ENCODE data around the gene PACRG.

PACRG gene

GRCh38 chr6:162704001-162704400 is 23.8 kb upstream of the PACRG start:
- Histone ChIP-seq H3K56ac (ENCODE audit: low read length) (no peak overlapping the region), H3K36me3 (ENCODE audit: control insufficient read depth, insufficient read depth, low read length) (no peaks in the 10 kb centered on the region), H4K5ac (ENCODE audit: low read length) (no peak overlapping the region), H3K79me1 (ENCODE audit: low read length) (no peaks in the 10 kb centered on the region), H2AK5ac (ENCODE audit: low read length) (no peak overlapping the region), H3K4me3 (ENCODE audit: low read length) (no peak overlapping the region), H3K27ac (ENCODE audit: low read depth, low read length) (no peak overlapping the region), H3K23ac (ENCODE audit: low read length) (no peak overlapping the region), H3K4ac (ENCODE audit: low read depth, low read length) (no peak overlapping the region), H3K4me1 (ENCODE audit: control insufficient read depth, low read depth, low read length) (no peaks in the 10 kb centered on the region), H3K4me2 (ENCODE audit: low read length) (no peak overlapping the region), H3K27me3 (ENCODE audit: insufficient read depth, low read length, poor library complexity) (no peaks in the 10 kb centered on the region), H3K79me2 (ENCODE audit: control insufficient read depth, insufficient read depth, low read length) (no peaks in the 10 kb centered on the region), H2BK120ac (ENCODE audit: low read depth, low read length) (no peak overlapping the region), H3K18ac (ENCODE audit: low read length) (no peak overlapping the region), H2BK5ac (ENCODE audit: low read length) (no peak overlapping the region), H3K9ac (ENCODE audit: low read length) (no peak overlapping the region), H2BK15ac (replicated peaks; ENCODE audit: low read depth) (no peak overlapping the region), H4K8ac (ENCODE audit: low read depth, low read length) (no peak overlapping the region)
- no CpG with 5 or more reads among the region's 4 CpGs for WGBS (ENCODE audit: extremely low coverage, insufficient coverage, low lambda C conversion rate)
- no peak for DNase-seq

- H3K36me3 ChIP-seq (ENCODE audit: control insufficient read depth, insufficient read depth, low read length) = no peaks in the 10 kb centered on the region
- H3K23ac ChIP-seq (ENCODE audit: low read length) = no peak overlapping the region
- no peak overlapping the region for H3K9ac ChIP-seq (ENCODE audit: low read length)
- no peaks in the 10 kb centered on the region for H3K4me1 ChIP-seq (ENCODE audit: control insufficient read depth, low read depth, low read length)
- H3K27me3 ChIP-seq (ENCODE audit: insufficient read depth, low read length, poor library complexity) = no peaks in the 10 kb centered on the region
- H3K18ac ChIP-seq (ENCODE audit: low read length) = no peak overlapping the region
- WGBS (ENCODE audit: extremely low coverage, insufficient coverage, low lambda C conversion rate) = no CpG with 5 or more reads among the region's 4 CpGs
- H2BK120ac ChIP-seq (ENCODE audit: low read depth, low read length) = no peak overlapping the region
- H2BK15ac ChIP-seq (replicated peaks; ENCODE audit: low read depth) = no peak overlapping the region
- H3K4me3 ChIP-seq (ENCODE audit: low read length) = no peak overlapping the region
- no peak overlapping the region for H2AK5ac ChIP-seq (ENCODE audit: low read length)
- DNase-seq = no peak
- no peaks in the 10 kb centered on the region for H3K79me2 ChIP-seq (ENCODE audit: control insufficient read depth, insufficient read depth, low read length)
- no peak overlapping the region for H3K4me2 ChIP-seq (ENCODE audit: low read length)
- H2BK5ac ChIP-seq (ENCODE audit: low read length) = no peak overlapping the region
- no peak overlapping the region for H3K27ac ChIP-seq (ENCODE audit: low read depth, low read length)
- no peak overlapping the region for H3K4ac ChIP-seq (ENCODE audit: low read depth, low read length)
- H3K56ac ChIP-seq (ENCODE audit: low read length) = no peak overlapping the region
- no peak overlapping the region for H4K8ac ChIP-seq (ENCODE audit: low read depth, low read length)
- H4K5ac ChIP-seq (ENCODE audit: low read length) = no peak overlapping the region
- H3K79me1 ChIP-seq (ENCODE audit: low read length) = no peaks in the 10 kb centered on the region
These were observed 22.0 kb upstream of the PACRG start for GRCh38 chr6:162705736-162706135.

DNA sequence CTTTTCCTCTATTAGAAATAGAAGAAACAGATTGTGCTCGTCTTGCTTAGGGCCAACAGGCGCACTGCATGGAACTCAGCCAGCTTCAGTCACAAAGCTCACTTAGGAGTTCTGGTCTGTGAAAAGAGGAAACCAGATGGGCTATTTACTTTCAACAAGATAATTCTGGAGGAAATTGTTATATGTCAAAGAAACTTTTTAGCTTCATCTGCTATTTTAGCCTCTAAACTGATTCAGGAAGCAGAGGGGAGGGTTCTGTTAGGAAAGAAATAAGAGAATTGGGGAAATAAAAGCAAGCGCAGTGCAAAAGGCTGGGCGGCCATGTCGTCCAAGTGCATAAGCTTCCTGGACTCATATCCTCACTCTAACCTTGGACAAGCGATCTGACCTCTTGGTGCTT is 21.5 kb upstream of the PACRG start:
- Histone ChIP-seq H3K36me3 (ENCODE audit: control insufficient read depth, insufficient read depth, low read length) (no peaks in the 10 kb centered on the region), H3K79me1 (ENCODE audit: low read length) (no peaks in the 10 kb centered on the region), H3K4me1 (ENCODE audit: control insufficient read depth, low read depth, low read length) (no peaks in the 10 kb centered on the region), H4K5ac (ENCODE audit: low read length) (no peak overlapping the region), H3K18ac (ENCODE audit: low read length) (no peak overlapping the region), H3K4ac (ENCODE audit: low read depth, low read length) (no peak overlapping the region), H2BK5ac (ENCODE audit: low read length) (no peak overlapping the region), H3K79me2 (ENCODE audit: control insufficient read depth, insufficient read depth, low read length) (no peaks in the 10 kb centered on the region), H2BK15ac (replicated peaks; ENCODE audit: low read depth) (no peak overlapping the region), H3K56ac (ENCODE audit: low read length) (no peak overlapping the region), H3K27me3 (ENCODE audit: insufficient read depth, low read length, poor library complexity) (no peaks in the 10 kb centered on the region), H3K27ac (ENCODE audit: low read depth, low read length) (no peak overlapping the region), H2BK120ac (ENCODE audit: low read depth, low read length) (no peak overlapping the region), H3K9ac (ENCODE audit: low read length) (no peak overlapping the region), H4K8ac (ENCODE audit: low read depth, low read length) (no peak overlapping the region), H3K4me3 (ENCODE audit: low read length) (no peak overlapping the region), H3K23ac (ENCODE audit: low read length) (no peak overlapping the region), H2AK5ac (ENCODE audit: low read length) (no peak overlapping the region), H3K4me2 (ENCODE audit: low read length) (no peak overlapping the region)
- no peak for DNase-seq
- WGBS (ENCODE audit: extremely low coverage, insufficient coverage, low lambda C conversion rate) = no CpG with 5 or more reads among the region's 6 CpGs

- no peaks in the 10 kb centered on the region for H3K79me2 ChIP-seq (ENCODE audit: control insufficient read depth, insufficient read depth, low read length)
- H3K23ac ChIP-seq (ENCODE audit: low read length) = no peak overlapping the region
- H4K8ac ChIP-seq (ENCODE audit: low read depth, low read length) = no peak overlapping the region
- WGBS (ENCODE audit: extremely low coverage, insufficient coverage, low lambda C conversion rate) = no CpG with 5 or more reads among the region's 6 CpGs
- no peak overlapping the region for H4K5ac ChIP-seq (ENCODE audit: low read length)
- H2BK5ac ChIP-seq (ENCODE audit: low read length) = no peak overlapping the region
- no peak overlapping the region for H3K27ac ChIP-seq (ENCODE audit: low read depth, low read length)
- H3K56ac ChIP-seq (ENCODE audit: low read length) = no peak overlapping the region
- no peaks in the 10 kb centered on the region for H3K4me1 ChIP-seq (ENCODE audit: control insufficient read depth, low read depth, low read length)
- H3K4me2 ChIP-seq (ENCODE audit: low read length) = no peak overlapping the region
- H3K9ac ChIP-seq (ENCODE audit: low read length) = no peak overlapping the region
- no peak for DNase-seq
- no peak overlapping the region for H3K4me3 ChIP-seq (ENCODE audit: low read length)
- no peak overlapping the region for H2BK15ac ChIP-seq (replicated peaks; ENCODE audit: low read depth)
- H3K27me3 ChIP-seq (ENCODE audit: insufficient read depth, low read length, poor library complexity) = no peaks in the 10 kb centered on the region
- H2BK120ac ChIP-seq (ENCODE audit: low read depth, low read length) = no peak overlapping the region
- no peaks in the 10 kb centered on the region for H3K79me1 ChIP-seq (ENCODE audit: low read length)
- no peak overlapping the region for H2AK5ac ChIP-seq (ENCODE audit: low read length)
- H3K4ac ChIP-seq (ENCODE audit: low read depth, low read length) = no peak overlapping the region
- H3K36me3 ChIP-seq (ENCODE audit: control insufficient read depth, insufficient read depth, low read length) = no peaks in the 10 kb centered on the region
- no peak overlapping the region for H3K18ac ChIP-seq (ENCODE audit: low read length)
These were observed 18.8 kb upstream of the PACRG start for GRCh38 chr6:162708971-162709370.

DNA sequence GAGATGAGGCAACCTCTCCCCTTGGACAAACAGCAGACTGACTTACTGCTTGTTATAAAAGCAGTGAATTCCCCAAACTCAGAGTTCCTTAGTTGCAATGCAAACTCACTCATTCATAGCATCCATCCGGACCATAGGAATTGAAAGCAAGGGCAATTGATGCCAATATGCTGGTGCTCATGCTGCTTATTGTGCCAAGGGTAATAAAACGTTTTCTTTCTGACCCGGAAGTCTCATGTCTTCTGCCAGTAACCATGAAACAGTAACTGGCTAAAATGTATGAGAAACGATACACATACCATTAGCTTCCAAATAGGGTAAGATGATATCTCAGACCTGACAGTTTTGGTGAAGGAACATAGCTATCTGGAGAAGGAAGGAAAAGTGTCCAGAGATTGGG is 18.3 kb upstream of the PACRG start:
- Histone ChIP-seq H3K4me3 (ENCODE audit: low read length) (no peak overlapping the region), H2BK5ac (ENCODE audit: low read length) (no peak overlapping the region), H2BK15ac (replicated peaks; ENCODE audit: low read depth) (no peak overlapping the region), H3K79me1 (ENCODE audit: low read length) (no peaks in the 10 kb centered on the region), H3K23ac (ENCODE audit: low read length) (no peak overlapping the region), H4K8ac (ENCODE audit: low read depth, low read length) (no peak overlapping the region), H3K4me2 (ENCODE audit: low read length) (no peak overlapping the region), H3K27me3 (ENCODE audit: insufficient read depth, low read length, poor library complexity) (no peaks in the 10 kb centered on the region), H3K4me1 (ENCODE audit: control insufficient read depth, low read depth, low read length) (no peaks in the 10 kb centered on the region), H3K9ac (ENCODE audit: low read length) (no peak overlapping the region), H3K18ac (ENCODE audit: low read length) (no peak overlapping the region), H2BK120ac (ENCODE audit: low read depth, low read length) (no peak overlapping the region), H3K79me2 (ENCODE audit: control insufficient read depth, insufficient read depth, low read length) (no peaks in the 10 kb centered on the region), H3K36me3 (ENCODE audit: control insufficient read depth, insufficient read depth, low read length) (no peaks in the 10 kb centered on the region), H4K5ac (ENCODE audit: low read length) (no peak overlapping the region), H3K4ac (ENCODE audit: low read depth, low read length) (no peak overlapping the region), H3K27ac (ENCODE audit: low read depth, low read length) (no peak overlapping the region), H2AK5ac (ENCODE audit: low read length) (no peak overlapping the region), H3K56ac (ENCODE audit: low read length) (no peak overlapping the region)
- DNase-seq = no peak
- WGBS (ENCODE audit: extremely low coverage, insufficient coverage, low lambda C conversion rate) = no CpG with 5 or more reads among the region's 4 CpGs

DNA sequence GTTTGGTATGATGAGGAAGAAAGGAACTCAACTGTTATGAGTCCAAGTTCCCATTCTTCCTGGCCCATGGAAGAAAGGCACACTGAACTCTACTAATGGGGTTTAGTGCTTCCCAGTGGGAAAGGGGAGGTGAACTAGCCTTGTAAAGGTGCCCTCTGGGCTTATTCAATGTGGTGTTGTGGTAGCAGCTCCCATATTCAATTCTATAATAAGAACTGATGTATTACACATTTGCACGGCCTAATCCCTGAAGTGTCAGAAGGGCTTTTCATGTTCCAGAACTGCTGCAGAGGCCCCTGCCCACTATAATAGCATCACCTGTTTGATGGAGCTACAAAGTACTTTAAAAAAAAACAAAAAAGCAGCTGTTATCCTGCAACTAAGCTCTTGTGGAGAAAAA is 17.4 kb upstream of the PACRG start:
- no CpG with 5 or more reads among the region's 1 CpG for WGBS (ENCODE audit: extremely low coverage, insufficient coverage, low lambda C conversion rate)
- H3K18ac ChIP-seq (ENCODE audit: low read length) = no peak overlapping the region

More for the DNA sequence above, 17.4 kb upstream of the PACRG start:
- Histone ChIP-seq H3K4me2 (ENCODE audit: low read length) (no peak overlapping the region), H4K5ac (ENCODE audit: low read length) (no peak overlapping the region), H3K9ac (ENCODE audit: low read length) (no peak overlapping the region), H2BK120ac (ENCODE audit: low read depth, low read length) (no peak overlapping the region), H3K23ac (ENCODE audit: low read length) (no peak overlapping the region), H2BK5ac (ENCODE audit: low read length) (no peak overlapping the region), H3K56ac (ENCODE audit: low read length) (no peak overlapping the region), H3K79me1 (ENCODE audit: low read length) (no peaks in the 10 kb centered on the region), H4K8ac (ENCODE audit: low read depth, low read length) (no peak overlapping the region), H3K27me3 (ENCODE audit: insufficient read depth, low read length, poor library complexity) (no peaks in the 10 kb centered on the region), H3K79me2 (ENCODE audit: control insufficient read depth, insufficient read depth, low read length) (no peaks in the 10 kb centered on the region), H3K4me3 (ENCODE audit: low read length) (no peak overlapping the region), H2BK15ac (replicated peaks; ENCODE audit: low read depth) (no peak overlapping the region), H3K27ac (ENCODE audit: low read depth, low read length) (no peak overlapping the region), H3K4me1 (ENCODE audit: control insufficient read depth, low read depth, low read length) (no peaks in the 10 kb centered on the region), H2AK5ac (ENCODE audit: low read length) (no peak overlapping the region), H3K4ac (ENCODE audit: low read depth, low read length) (no peak overlapping the region), H3K36me3 (ENCODE audit: control insufficient read depth, insufficient read depth, low read length) (no peaks in the 10 kb centered on the region)
- no peak for DNase-seq

All from mesendoderm (in vitro differentiated cells).